RWPE2 (cell line): Measurements from ENCODE around the gene MRM1.

Source experiments
- ATAC-seq: fragments of 200-7000 bp; cut with Tn5 transposase; 3 replicates; pipeline ENCODE4 v1.9.1; 2021; ENCODE audit warnings: low read depth
- DNase-seq: peaks from one replicate; pipeline ENCODE4 v3.0.0-alpha.2; 2020; ENCODE audit warnings: low spot score
- H3K27ac ChIP-seq: fragments of 450-650 bp; 2 replicates; pipeline ENCODE4 v1.5.1; 2017; ENCODE audit warnings: mild to moderate bottlenecking; ENCODE audit not compliant: poor library complexity, severe bottlenecking
- H3K27me3 ChIP-seq: fragments of 250-450 bp; sonication (Bioruptor Pico); 2 replicates; pipeline ENCODE4 v1.5.1; 2021; ENCODE audit warnings: mild to moderate bottlenecking, moderate library complexity; ENCODE audit not compliant: insufficient read depth, poor library complexity, severe bottlenecking
- H3K36me3 ChIP-seq: fragments of 250-450 bp; sonication (Bioruptor Pico); 2 replicates; pipeline ENCODE4 v1.5.1; 2020; ENCODE audit warnings: low read depth, mild to moderate bottlenecking, moderate library complexity
- H3K4me1 ChIP-seq: fragments of 250-450 bp; sonication (Bioruptor Pico); 2 replicates; pipeline ENCODE4 v1.5.1; 2021; ENCODE audit warnings: mild to moderate bottlenecking, moderate library complexity; ENCODE audit not compliant: insufficient read depth, poor library complexity, severe bottlenecking
- H3K4me3 ChIP-seq: fragments of 250-450 bp; sonication (Bioruptor Pico); 2 replicates; pipeline ENCODE4 v1.5.1; 2021; ENCODE audit warnings: mild to moderate bottlenecking, moderate library complexity; ENCODE audit not compliant: severe bottlenecking
- H3K9me3 ChIP-seq: fragments of 250-450 bp; sonication (Bioruptor Pico); 2 replicates; pipeline ENCODE4 v1.5.1; 2021; ENCODE audit warnings: mild to moderate bottlenecking, moderate library complexity; ENCODE audit not compliant: severe bottlenecking
- TF ChIP-seq, protein P1 (sequence below): fragments of 450-650 bp; IDR thresholded peaks from one replicate; pipeline ENCODE4 v1.5.1; 2017; ENCODE audit warnings: mild to moderate bottlenecking, moderate library complexity; ENCODE audit not compliant: poor library complexity, severe bottlenecking

Gene MRM1

GRCh38 chr17:36629970-36630502 is 28.7 kb downstream of the MRM1 start:
- TF ChIP-seq, protein P1, sequence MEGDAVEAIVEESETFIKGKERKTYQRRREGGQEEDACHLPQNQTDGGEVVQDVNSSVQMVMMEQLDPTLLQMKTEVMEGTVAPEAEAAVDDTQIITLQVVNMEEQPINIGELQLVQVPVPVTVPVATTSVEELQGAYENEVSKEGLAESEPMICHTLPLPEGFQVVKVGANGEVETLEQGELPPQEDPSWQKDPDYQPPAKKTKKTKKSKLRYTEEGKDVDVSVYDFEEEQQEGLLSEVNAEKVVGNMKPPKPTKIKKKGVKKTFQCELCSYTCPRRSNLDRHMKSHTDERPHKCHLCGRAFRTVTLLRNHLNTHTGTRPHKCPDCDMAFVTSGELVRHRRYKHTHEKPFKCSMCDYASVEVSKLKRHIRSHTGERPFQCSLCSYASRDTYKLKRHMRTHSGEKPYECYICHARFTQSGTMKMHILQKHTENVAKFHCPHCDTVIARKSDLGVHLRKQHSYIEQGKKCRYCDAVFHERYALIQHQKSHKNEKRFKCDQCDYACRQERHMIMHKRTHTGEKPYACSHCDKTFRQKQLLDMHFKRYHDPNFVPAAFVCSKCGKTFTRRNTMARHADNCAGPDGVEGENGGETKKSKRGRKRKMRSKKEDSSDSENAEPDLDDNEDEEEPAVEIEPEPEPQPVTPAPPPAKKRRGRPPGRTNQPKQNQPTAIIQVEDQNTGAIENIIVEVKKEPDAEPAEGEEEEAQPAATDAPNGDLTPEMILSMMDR = no peak
- Histone ChIP-seq H3K27me3 (peaks cover 4% of the 10 kb centered on the region), H3K36me3 (no peaks in the 10 kb centered on the region), H3K4me3 (no peak overlapping the region), H3K27ac (no peak overlapping the region), H3K9me3 (no peaks in the 10 kb centered on the region), H3K4me1 (no peaks in the 10 kb centered on the region)
- ATAC-seq (no peak), DNase-seq (no peak)

DNA sequence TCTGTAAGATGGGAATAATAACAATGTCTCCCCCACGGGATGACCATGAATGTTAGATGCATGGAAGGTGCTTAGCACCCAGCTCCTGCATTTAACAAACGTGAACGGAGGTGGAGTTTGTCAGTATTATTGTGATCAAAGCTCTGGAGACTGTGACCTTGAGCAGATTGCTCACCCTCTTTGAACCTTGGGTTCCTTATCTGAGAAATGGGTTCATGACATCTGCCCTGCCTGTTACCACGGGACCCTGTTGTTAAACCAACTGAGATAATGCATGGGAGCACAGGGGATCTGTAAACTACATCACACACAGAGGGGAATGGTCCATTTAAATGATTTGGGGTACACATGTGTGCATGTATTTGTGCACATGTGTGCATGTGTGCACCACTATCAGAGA is 29.6 kb downstream of the MRM1 start:
- ATAC-seq = no peak
- TF ChIP-seq, protein P1 = no peak
- no peaks in the 10 kb centered on the region for H3K36me3 ChIP-seq
- no peak overlapping the region for H3K27ac ChIP-seq
- no peak for DNase-seq
- no peaks in the 10 kb centered on the region for H3K4me1 ChIP-seq
- H3K4me3 ChIP-seq = no peak overlapping the region
- H3K9me3 ChIP-seq = no peaks in the 10 kb centered on the region
- H3K27me3 ChIP-seq = peaks cover 4% of the 10 kb centered on the region

DNA sequence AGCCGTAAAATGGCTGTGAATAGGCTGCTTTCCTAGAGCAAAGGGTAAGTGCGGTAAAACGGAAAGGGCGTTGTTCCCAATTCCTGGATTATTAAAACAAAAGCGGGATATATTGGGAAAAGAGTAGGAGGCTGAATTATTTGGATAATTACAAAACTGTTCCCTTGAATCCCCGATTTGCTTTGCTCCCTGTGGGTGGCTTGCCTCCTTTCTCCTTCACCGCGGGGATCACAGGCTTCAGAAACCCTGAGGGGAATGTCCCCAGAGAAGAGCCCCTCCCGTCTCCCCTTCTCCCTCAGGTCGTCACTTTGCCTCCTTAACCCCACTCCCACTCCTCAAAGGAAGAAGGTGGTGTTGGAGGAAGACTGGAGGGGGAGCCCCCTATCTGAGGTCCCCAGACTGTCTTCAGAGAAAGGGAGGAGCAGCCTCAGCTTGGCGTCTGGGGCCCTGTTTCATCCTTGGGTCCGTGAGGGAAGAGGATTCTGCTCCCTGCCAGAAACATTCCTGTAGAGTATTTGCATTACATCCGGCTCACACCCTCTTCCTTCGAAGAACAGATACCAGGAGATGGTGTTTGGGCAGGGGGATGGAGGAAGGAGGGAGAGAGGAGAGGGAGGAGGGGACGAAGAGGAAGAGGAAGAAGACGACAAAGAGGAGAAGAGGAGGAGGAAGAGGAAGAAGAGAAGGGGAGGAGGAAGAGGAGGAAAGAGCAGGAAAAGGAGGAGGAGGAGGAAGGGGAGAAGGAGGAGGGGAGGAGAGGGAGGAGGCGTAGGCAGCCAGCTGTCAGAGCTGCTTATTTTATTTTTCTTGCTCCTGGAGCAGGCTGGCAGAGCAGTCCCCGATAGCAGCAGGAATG is 31.8 kb downstream of the MRM1 start:
- Histone ChIP-seq H3K9me3 (no peaks in the 10 kb centered on the region), H3K4me1 (no peaks in the 10 kb centered on the region), H3K4me3 (no peak overlapping the region), H3K36me3 (no peaks in the 10 kb centered on the region), H3K27ac (no peak overlapping the region), H3K27me3 (peaks cover 7% of the 10 kb centered on the region)
- TF ChIP-seq, protein P1 = no peak
- no peak for ATAC-seq
- DNase-seq = no peak

DNA sequence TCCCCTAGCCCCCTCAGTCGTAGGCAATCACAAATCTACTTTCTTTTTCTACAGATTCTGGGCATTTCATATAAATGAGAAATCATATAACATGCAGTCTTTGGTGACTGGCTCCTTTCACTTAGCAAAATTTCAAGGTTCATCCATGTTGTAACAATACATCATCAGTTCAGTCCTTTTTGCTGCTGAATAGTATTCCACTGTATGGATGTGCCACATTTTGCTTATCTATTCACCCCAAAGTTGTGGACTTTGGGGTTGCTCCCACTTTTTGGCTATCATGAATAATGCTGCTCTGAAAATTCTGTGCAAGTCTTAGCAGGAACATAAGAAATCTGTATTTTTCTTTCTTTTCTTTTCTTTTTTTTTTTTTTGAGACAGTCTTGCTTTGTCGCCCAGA is 39.0 kb downstream of the MRM1 start:
- no peak for ATAC-seq
- no peaks in the 10 kb centered on the region for H3K36me3 ChIP-seq
- DNase-seq = no peak
- no peak overlapping the region for H3K4me3 ChIP-seq
- H3K27me3 ChIP-seq = peaks cover 68% of the 10 kb centered on the region
- H3K4me1 ChIP-seq = no peaks in the 10 kb centered on the region
- H3K9me3 ChIP-seq = no peaks in the 10 kb centered on the region
- TF ChIP-seq, protein P1 = no peak
- no peak overlapping the region for H3K27ac ChIP-seq

GRCh38 chr17:36640836-36641235 is 39.5 kb downstream of the MRM1 start:
- H3K4me3 ChIP-seq = no peak overlapping the region
- peaks cover 73% of the 10 kb centered on the region for H3K27me3 ChIP-seq
- H3K4me1 ChIP-seq = no peaks in the 10 kb centered on the region
- TF ChIP-seq, protein P1 = no peak
- ATAC-seq (no peak), DNase-seq (no peak)
- H3K27ac ChIP-seq = no peak overlapping the region
- no peaks in the 10 kb centered on the region for H3K9me3 ChIP-seq
- H3K36me3 ChIP-seq = no peaks in the 10 kb centered on the region
